Measurements from ENCODE around the gene BLNK. TPM values are rescaled to one million over a fixed set of nuclear protein-coding genes. Genes with fewer than 3 reads are reported as not detected.

The BLNK gene
- polyA plus RNA-seq (2011; rRNA removed) = not detected in 2 replicates
- polyA minus RNA-seq (2011; rRNA and poly(A)+ RNA removed) = not detected in 2 replicates

GRCh38 chr10:96271016-96271815, at the start of gene BLNK:
TSS of gene BLNK (minus strand) at chr10:96271569. CDS start at chr10:96271398, 171 bp downstream.
- Histone ChIP-seq H3K4me3 (ENCODE audit: low read depth, low read length) (no peak within 1 kb of the TSS), H3K27me3 (ENCODE audit: control insufficient read depth, insufficient read depth, low read length) (no peaks in the 10 kb centered on the region), H3K36me3 (ENCODE audit: control insufficient read depth, insufficient read depth, low read length) (no peaks in the 10 kb centered on the region)
- no peak for TF ChIP-seq CTCF (IDR thresholded peaks at IDR 0.05; ENCODE audit: insufficient read depth, low read depth, low read length)
- ChIA-PET POLR2A (no interaction called here), CTCF (interaction anchor here (0.9 kb wide), 1 partner anchor 24 kb away, joined by 3 read pairs; no protein-coding TSS in a partner anchor)
- DNase-seq (ENCODE audit: low read depth) = no peak

- Histone ChIP-seq H3K36me3 (ENCODE audit: control insufficient read depth, insufficient read depth, low read length) (no peaks in the 10 kb centered on the region), H3K4me3 (ENCODE audit: low read depth, low read length) (no peak overlapping the region), H3K27me3 (ENCODE audit: control insufficient read depth, insufficient read depth, low read length) (no peaks in the 10 kb centered on the region)
- POLR2A ChIA-PET = no interaction called here
- CTCF ChIA-PET = interaction anchor here (1.0 to 1.3 kb wide), 3 partner anchors 15 to 303 kb away, joined by 3 to 5 read pairs (median 4); no protein-coding TSS in a partner anchor
- no peak for DNase-seq (ENCODE audit: low read depth)
- no peak for TF ChIP-seq CTCF (IDR thresholded peaks at IDR 0.05; ENCODE audit: insufficient read depth, low read depth, low read length)
Measured at GRCh38 chr10:96319754-96320474, 48.5 kb upstream of the BLNK start.

- no peak for DNase-seq (ENCODE audit: low read depth)
- no peaks in the 10 kb centered on the region for H3K36me3 ChIP-seq (ENCODE audit: control insufficient read depth, insufficient read depth, low read length)
- no peak overlapping the region for H3K4me3 ChIP-seq (ENCODE audit: low read depth, low read length)
- POLR2A ChIA-PET = no interaction called here
- no peaks in the 10 kb centered on the region for H3K27me3 ChIP-seq (ENCODE audit: control insufficient read depth, insufficient read depth, low read length)
- TF ChIP-seq CTCF (IDR thresholded peaks at IDR 0.05; ENCODE audit: insufficient read depth, low read depth, low read length) = no peak
- CTCF ChIA-PET = interaction anchor here (1.6 kb wide), 1 partner anchor 17 kb away, joined by 3 read pairs; no protein-coding TSS in a partner anchor
Measured at GRCh38 chr10:96317067-96317833, 45.9 kb upstream of the BLNK start.

- no peak for DNase-seq (ENCODE audit: low read depth)
- ChIA-PET CTCF (interaction anchor here (0.7 kb wide), 1 partner anchor 23 kb away, joined by 3 read pairs; no protein-coding TSS in a partner anchor), POLR2A (no interaction called here)
- no peak overlapping the region for H3K4me3 ChIP-seq (ENCODE audit: low read depth, low read length)
- no peaks in the 10 kb centered on the region for H3K27me3 ChIP-seq (ENCODE audit: control insufficient read depth, insufficient read depth, low read length)
- no peaks in the 10 kb centered on the region for H3K36me3 ChIP-seq (ENCODE audit: control insufficient read depth, insufficient read depth, low read length)
- no peak for TF ChIP-seq CTCF (IDR thresholded peaks at IDR 0.05; ENCODE audit: insufficient read depth, low read depth, low read length)
Measured at GRCh38 chr10:96313344-96313743, 42.0 kb upstream of the BLNK start.
